NCI-H748 treated with DMSO at 0.1 percent for 48 hours (cell line): ENCODE measurements around the gene NIPBL.
"Not testable (repeated sequence)": the region's sequence is repeated elsewhere in the genome, so short reads cannot be mapped to it uniquely, and the experiment has no call there.

Source experiments
- DNase-seq: peaks from one replicate; lab custom pipeline; 2025; lab: John Stamatoyannopoulos, UW

The NIPBL gene, protein sequence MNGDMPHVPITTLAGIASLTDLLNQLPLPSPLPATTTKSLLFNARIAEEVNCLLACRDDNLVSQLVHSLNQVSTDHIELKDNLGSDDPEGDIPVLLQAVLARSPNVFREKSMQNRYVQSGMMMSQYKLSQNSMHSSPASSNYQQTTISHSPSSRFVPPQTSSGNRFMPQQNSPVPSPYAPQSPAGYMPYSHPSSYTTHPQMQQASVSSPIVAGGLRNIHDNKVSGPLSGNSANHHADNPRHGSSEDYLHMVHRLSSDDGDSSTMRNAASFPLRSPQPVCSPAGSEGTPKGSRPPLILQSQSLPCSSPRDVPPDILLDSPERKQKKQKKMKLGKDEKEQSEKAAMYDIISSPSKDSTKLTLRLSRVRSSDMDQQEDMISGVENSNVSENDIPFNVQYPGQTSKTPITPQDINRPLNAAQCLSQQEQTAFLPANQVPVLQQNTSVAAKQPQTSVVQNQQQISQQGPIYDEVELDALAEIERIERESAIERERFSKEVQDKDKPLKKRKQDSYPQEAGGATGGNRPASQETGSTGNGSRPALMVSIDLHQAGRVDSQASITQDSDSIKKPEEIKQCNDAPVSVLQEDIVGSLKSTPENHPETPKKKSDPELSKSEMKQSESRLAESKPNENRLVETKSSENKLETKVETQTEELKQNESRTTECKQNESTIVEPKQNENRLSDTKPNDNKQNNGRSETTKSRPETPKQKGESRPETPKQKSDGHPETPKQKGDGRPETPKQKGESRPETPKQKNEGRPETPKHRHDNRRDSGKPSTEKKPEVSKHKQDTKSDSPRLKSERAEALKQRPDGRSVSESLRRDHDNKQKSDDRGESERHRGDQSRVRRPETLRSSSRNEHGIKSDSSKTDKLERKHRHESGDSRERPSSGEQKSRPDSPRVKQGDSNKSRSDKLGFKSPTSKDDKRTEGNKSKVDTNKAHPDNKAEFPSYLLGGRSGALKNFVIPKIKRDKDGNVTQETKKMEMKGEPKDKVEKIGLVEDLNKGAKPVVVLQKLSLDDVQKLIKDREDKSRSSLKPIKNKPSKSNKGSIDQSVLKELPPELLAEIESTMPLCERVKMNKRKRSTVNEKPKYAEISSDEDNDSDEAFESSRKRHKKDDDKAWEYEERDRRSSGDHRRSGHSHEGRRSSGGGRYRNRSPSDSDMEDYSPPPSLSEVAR (N-terminal part only)

DNA sequence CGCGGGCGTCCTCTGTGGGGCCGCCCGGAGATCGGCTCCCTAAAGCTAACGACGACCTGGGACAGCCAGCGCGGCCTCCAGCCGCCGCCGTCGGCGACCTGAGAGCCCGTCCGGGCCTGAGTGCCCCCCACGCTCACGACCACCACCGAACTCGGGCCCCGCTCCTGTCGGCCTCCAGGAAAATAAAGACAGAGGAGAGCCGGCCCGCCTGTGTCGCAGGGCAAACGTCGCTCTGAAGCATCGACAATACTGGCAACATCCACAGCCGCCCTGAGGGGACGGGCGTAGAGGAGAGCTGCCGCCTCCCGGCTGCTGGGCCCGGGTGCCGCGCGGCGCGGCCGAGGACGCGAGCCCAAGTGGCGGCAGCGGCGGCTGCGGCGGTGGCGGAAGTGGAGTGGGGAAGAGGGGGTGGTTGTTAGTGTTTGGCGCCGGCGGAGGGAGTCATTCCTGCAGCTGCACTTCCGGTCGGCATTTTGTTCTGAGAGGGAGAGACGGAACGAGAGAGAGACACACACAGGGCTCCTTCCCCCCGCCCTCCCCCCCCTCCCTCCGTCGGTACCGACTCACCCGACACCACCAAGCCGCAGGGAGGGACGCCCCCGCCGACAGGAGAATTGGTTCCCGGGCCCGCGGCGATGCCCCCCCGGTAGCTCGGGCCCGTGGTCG lies at the start of gene NIPBL:
Gene NIPBL, plus strand, starts transcription at position 471 of the 666 bp plus-strand sequence. CDS start 76,928 bp downstream, outside the sequence.
- peak; percentile 99 for DNase-seq

DNA sequence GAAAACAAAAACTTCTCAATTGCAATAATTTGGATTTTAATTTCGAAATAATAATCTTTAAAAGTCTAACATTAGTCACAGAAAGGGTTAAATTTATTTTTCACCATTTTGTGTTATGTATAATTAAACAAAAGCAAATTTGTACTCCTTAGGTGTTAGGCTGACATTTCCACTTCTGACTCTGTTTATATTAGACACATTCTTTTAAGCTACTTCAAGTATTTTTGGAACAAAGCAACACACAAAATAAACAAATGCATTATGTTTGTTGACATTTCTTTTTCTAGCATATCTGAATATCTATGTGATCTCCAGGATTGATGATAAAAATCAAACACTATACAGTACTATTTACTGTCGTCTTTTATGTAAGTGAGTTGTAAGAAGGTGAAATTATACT lies 44.3 kb upstream of the NIPBL start:
- no peak for DNase-seq

DNA sequence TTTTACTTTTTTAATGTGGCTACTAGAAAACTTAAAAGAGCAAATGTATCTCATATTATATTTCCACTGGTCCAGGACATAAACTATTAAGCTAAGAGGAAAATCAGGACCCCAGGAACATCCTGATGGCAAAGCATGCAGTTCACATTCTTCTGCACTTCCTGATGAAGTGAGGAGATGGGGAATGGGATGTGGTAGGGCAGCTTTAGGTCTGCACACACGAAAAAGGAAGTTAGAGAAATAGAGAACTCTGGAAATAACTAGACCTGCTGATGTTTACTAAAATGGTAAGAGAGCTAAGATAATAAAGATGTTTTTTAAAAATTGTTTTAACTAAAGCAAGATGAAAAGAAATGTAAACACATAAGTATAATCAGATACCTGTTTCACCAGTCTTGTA lies 39.7 kb upstream of the NIPBL start:
- DNase-seq: no peak

DNA sequence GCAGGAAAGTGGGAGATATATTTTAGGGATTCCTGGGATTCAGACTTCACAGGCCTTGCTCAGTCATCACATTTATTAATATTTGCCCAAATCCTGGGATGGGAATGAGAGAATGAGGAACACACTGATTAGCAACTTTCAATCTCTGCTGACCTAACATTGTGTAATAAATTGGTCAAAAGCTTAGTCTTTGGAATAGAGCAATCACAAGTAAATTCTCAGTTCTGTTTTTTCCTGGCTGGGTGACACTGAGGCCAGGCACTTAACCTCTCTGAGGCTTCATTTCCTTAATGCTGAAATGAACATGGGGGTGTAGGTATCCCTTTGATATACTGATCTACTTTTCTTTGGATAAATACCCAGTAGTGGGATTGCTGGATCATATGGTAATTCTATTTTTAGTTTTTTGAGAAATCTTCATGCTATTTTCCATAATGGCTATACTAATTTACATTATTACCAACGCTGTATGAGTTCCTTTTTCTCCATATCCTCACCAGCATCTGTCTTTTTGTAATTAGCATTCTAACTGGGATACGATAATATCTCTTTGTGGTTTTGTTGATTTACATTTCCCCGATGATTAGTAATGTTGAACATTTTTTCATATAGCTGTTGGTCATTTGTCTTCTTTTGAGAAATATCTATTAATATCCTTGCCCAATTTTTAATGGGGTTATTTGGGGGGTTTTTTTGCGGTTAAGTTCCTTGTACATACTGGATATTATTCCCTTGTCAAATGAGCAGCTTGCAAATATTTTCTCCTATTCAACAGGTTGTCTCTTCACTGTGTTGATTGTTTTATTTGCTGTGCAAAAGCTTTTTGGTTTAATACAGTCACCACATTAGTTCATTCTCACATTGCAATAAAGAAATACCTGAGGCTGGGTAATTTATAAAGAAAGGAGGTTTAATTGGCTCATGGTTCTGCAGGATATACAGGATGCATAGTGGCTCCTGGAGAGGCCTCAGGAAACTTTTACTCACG lies 36.8 kb upstream of the NIPBL start:
- DNase-seq: no peak

DNA sequence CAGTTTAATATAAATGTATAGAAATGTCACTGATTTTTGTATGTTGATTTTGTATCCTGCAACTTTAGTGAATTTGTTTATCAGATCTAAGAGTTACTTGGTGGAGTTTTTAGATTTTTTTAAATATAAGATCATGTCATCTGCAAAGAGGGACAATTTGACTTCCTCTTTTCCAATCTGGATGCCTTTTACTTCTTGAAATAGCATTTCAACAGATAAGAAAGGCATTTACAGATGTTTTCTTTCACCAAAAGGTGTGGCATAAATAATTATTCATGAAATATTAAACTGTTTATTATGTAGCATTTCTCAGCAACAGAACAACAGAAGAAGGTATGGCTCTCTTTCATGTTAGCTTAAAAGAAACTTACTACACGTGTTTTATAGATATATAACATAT lies 34.9 kb upstream of the NIPBL start:
- no peak for DNase-seq

DNA sequence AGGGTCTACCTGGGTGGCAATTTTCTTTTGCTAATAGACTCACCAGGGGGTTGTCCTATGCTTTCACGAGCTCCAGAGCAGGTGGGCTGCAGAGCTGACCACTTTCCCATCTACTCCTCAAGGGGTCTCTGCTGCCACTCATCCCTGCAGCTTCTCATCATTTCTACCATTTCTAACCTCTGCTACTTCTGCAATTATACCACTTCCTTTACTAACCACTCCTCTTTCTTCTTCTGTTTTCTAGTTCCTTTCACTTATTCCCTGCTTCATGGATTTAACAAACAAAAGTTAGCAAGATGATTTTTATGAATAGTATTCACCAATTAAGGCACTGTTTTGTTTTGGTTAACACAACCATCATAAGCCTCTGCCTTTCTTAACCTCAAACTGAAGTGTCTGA lies 34.5 kb upstream of the NIPBL start:
- DNase-seq: no peak

DNA sequence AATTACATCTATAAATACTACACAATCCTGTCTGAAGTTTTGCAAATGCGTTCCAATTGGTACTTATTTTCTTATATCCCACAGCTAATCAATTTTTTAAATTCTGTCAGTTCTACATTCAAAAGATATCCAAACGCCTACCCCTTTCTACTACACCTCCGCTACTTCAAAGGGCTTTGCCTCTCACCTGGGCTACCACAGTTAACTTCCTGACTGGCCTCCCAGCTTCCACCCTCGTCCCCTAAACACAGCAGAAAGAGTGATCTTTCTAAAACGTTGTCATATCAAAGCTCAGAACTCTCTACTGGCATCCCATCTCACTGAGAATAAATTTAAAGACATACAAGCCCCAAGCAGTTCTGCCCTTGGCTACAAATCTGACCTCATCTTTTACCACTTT lies 32.3 kb upstream of the NIPBL start:
- DNase-seq: no peak

DNA sequence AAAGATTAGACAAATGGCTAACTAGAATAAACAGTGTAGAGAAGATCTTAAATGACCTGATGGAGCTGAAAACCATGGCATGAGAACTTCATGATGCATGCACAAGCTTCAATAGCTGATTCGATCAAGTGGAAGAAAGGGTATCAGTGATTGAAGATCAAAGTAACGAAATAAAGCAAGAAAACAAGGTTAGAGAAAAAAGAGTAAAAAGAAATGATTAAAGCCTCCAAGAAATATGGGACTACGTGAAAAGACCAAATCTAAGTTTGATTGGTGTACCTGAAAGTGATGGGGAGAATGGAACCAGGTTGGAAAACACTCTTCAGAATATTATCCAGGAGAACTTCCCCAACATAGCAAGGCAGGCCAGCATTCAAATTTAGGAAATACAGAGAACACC lies 28.0 kb upstream of the NIPBL start:
- not testable (repeated sequence) for DNase-seq

DNA sequence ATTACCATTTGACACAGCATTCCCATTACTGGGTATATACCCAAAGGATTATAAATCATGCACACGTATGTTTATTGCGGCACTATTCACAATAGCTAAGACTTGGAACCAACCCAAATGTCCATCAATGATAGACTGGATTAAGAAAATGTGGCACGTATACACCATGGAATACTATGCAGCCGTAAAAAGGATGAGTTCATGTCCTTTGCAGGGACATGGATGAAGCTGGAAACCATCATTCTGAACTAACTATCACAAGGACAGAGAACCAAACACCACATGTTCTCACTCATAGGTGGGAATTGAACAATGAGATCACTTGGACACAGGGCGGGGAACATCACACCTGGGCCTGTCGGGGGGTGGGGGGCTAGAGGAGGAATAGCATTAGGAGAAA lies 23.7 kb upstream of the NIPBL start:
- DNase-seq: not testable (repeated sequence)

DNA sequence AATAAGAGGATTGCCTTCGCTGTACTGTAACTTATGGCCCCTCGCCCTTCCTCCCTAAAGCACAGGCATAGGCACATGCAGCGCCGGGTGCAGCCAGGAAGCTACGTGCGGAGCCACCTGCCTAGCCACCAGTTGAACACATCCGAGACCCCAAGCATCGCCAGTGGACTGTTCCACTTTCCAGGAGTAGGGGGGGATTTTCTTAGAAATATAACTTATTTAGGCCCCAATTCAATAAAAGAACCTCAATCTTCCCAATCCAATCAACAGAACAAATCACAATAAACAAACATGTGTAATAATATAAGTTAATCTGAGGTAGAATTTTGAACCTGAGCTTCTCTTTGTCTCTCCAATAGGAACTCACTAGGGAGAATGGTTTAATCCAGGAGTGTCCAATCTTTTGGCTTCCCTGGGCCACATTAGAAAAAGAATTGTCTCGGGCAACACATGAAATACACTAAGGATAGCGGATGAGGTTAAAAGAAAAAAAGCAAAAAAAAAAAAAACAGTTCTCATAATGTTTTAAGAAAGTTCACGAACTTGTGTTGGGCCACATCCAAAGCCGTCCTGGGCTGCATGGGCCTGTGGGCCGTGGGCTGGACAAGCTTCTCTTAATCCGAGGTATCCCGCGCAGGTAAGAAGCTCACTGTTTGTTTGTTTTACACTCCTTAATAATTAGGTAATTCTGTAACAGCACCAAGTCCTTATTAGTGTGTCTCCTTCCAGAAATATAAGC lies 22.0 kb upstream of the NIPBL start:
- no peak for DNase-seq

DNA sequence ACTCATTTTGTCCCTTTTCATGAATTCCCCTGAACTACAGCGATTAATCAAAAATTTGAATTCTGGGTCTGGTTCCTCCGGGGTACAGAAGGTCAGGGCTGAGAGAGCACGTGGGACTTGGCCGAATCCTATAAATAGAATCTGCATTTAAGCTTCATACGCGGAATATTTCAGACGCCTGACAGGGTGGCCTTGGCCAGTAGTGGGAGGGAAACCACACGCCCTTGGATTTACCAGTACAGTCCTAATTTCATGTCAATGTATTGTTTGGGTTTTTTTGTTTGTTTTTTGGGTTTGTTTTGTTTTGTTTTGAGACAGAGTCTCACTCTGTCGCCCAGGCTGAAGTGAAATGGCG lies 21.5 kb upstream of the NIPBL start:
- DNase-seq: no peak

DNA sequence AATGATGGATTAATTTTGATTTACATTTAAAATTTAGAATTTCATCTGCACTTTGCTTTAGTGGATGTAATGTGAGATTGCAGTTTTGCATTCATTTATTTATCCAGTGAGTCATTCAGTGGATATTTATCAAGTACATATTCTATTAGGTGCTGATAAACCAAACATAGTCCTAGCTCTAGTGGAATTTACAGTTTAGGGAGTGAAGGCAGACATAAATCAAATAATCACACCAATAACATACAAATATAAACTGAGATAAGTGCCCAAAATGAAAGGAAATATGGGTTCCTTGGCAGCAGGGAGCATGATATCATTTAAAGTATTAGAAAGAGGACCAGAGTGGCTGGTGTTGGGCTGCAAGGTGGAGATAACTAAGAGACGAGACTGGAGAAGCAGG lies 14.7 kb upstream of the NIPBL start:
- DNase-seq: no peak

DNA sequence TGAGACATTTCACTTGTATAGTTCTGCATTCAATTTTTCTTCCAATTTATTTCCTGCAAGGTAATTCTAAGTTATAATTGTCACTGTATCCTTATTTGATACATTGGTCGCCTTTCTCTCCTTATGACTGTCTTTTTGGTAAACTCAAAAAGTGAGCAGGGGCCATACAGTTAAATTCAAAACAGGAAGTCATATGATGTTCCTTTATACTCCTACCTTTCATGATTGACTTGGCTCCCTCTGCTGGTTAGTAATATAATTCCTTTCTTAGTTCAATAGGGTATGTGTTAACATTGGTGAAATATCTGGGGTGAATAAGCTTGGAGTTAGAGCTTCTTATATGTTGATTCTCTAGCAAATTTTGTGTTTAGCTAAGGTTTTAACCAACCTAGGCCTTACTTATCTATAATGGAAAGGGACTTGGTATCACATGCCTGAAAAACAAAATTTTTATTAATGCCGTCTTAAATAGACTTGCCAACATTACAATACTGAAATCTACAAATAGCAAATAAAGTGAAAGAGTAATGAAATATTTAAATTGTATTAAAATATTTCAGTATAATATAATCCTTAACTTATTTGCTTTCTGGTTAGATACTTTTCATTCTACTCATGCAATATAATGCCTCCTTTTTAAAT lies 6.0 kb upstream of the NIPBL start:
- DNase-seq: peak; percentile 99

DNA sequence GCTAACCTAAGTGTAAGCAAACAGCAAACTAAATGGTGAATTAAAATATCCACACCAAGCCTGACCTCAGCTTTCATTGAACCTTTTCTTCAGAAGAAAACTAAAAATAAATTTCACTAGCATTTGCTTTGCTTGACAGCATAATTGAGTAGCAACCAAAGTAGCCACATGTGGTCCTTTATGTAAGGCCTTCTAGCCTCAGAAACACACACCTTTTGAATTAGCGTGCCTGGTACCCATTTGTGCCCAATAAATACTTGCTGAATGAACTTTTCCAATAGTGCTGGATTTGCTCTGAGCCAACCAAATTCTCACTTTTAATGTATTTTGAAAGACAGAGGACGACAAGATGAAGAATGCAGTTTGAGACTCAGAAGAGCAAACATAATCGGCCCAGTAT lies 2.1 kb upstream of the NIPBL start:
- DNase-seq: no peak

DNA sequence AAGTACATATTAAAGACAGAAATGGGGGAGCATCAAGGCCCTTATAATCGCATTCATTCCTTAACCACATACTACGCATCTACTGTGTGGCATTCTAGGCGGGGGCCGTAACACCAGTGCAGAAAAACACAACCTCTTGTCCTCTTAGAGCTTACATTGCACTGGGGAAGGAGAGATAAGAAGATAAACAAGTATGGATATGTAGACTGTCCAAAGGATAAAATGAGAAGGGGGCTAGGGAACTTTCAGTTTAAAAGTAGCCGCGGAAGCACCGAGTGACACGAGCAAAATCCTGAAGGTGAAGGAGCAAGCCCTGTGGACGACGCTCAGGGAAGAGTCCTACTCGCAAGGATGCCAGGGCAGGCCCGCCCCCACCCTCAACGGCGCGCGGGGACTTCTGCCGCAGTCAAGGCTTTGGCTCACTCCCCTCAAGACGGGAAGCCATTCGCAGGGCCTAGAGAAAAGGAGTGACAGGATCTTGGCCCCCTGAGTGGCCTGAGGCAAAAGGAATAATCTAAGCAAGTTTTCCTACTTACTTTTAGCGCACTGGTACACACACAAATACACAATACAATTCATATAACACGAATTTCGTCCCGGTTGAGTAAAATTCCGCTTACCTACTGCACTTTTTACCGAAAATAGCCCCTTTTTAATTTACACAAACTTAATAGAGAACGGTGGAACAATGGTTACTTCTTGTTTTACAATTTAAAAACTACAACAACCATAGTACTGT lies 1.3 kb upstream of the NIPBL start:
- peak; percentile 76 for DNase-seq

DNA sequence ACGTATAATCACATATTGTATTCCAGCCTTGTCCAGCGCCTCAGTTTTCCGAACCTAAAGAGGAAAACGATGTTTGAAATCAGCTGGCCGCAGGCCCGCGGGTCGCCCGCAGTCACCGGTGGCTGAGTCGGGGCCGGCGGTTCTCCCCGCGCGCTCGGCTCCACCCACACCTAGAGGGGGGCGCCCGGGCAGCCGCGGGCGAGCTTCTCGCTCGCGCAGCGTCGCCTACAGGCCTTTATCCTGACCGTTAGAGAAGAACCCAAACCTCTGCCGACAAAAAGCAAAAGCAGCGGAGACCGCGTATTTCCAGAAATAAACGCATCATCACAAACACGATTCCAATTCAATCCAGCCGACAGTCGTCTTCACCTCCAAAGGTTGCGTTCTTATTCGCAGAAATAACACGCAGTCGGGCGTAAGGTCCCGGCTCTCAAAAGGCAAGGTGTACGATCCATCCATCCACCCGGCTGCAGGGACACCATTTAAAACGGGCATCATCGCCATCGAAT lies 725 bp upstream of the NIPBL start:
- peak; percentile 90 for DNase-seq

DNA sequence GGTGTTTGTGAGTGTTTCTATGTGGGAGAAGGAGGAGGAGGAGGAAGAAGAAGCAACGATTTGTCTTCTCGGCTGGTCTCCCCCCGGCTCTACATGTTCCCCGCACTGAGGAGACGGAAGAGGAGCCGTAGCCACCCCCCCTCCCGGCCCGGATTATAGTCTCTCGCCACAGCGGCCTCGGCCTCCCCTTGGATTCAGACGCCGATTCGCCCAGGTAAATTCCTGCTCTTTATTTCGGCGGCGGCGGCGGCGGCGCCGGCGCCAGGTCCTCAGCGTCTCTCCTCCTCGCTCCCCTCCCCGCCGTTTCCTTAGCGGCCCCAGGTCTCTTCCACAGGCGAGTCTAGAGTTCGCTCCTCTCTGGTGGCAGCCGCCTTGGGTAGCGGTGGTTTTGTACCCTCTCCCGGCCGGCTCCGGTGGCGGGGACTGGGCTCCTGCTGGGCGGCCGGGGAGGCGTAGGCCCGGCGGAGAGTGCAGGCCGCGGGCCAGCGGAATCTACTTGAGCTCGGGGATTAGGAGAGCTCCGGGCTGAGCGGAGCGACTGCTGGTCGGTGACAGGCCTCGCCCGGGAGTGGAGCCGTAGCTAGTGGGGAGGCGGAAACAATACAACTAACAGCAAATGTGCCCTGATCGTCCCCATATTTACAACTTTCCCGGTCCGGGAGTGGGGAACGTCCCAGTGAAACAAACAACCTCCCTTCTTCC lies 547 bp downstream of the NIPBL start:
- peak; percentile 93 for DNase-seq
